ENCODE results near the gene MROH7. TPM values are rescaled to one million over a fixed set of nuclear protein-coding genes. Genes with fewer than 3 reads are reported as not detected.

Gene MROH7
- total and polyA plus RNA-seq, 2 donors from 2014 or later = 3.8 to 5.4 TPM

- intact Hi-C loops (cut with DNase I) = no loop called here
- FAIRE-seq = no peak
- Histone ChIP-seq H3K36me3 (ENCODE audit: control insufficient read depth in 2 of 3, insufficient read depth in 3 of 3, low read length in 3 of 3) (peaks cover 0 to 17% (median 3%) of the 10 kb centered on the region in 3 donors), H3K27ac (ENCODE audit: low read depth in 2 of 2, low read length in 2 of 2) (no peak overlapping the region), H3K4me3 (ENCODE audit: low read length in 3 of 3) (no peak overlapping the region), H3K9me3 (ENCODE audit: control insufficient read depth in 2 of 3, insufficient read depth in 1 of 3, low read length in 3 of 3) (no peaks in the 10 kb centered on the region), H3K27me3 (ENCODE audit: control insufficient read depth, insufficient read depth, low read length) (no peaks in the 10 kb centered on the region), H3K4me1 (ENCODE audit: control insufficient read depth in 2 of 3, insufficient read depth in 2 of 3, low read depth in 1 of 3, low read length in 3 of 3) (no peaks in the 10 kb centered on the region), H3K9ac (ENCODE audit: low read length in 3 of 3) (no peak overlapping the region)
- DNase-seq = peak in 1 of 5 donors; percentile 4
- no peak for TF ChIP-seq CTCF (IDR thresholded peaks at IDR 0.05; ENCODE audit: borderline replicate concordance, extremely low read depth, insufficient read depth)
Observed at GRCh38 chr1:54744696-54745095, 103.1 kb downstream of the MROH7 start.

- no peak overlapping the region for H3K9ac ChIP-seq (ENCODE audit: low read length in 3 of 3)
- H3K27ac ChIP-seq (ENCODE audit: low read depth in 2 of 2, low read length in 2 of 2) = no peak overlapping the region
- DNase-seq = no peak
- intact Hi-C loops (cut with DNase I) = no loop called here
- no peak for FAIRE-seq
- no peaks in the 10 kb centered on the region for H3K27me3 ChIP-seq (ENCODE audit: control insufficient read depth, insufficient read depth, low read length)
- H3K36me3 ChIP-seq (ENCODE audit: control insufficient read depth in 2 of 3, insufficient read depth in 3 of 3, low read length in 3 of 3) = peaks cover 0 to 17% (median 3%) of the 10 kb centered on the region in 3 donors
- H3K4me1 ChIP-seq (ENCODE audit: control insufficient read depth in 2 of 3, insufficient read depth in 2 of 3, low read depth in 1 of 3, low read length in 3 of 3) = no peaks in the 10 kb centered on the region
- TF ChIP-seq CTCF (IDR thresholded peaks at IDR 0.05; ENCODE audit: borderline replicate concordance, extremely low read depth, insufficient read depth) = no peak
- H3K9me3 ChIP-seq (ENCODE audit: control insufficient read depth in 2 of 3, insufficient read depth in 1 of 3, low read length in 3 of 3) = no peaks in the 10 kb centered on the region
- H3K4me3 ChIP-seq (ENCODE audit: low read length in 3 of 3) = no peak overlapping the region
Observed at GRCh38 chr1:54745274-54745673, 103.7 kb downstream of the MROH7 start.

- Histone ChIP-seq H3K27me3 (ENCODE audit: control insufficient read depth, insufficient read depth, low read length) (no peaks in the 10 kb centered on the region), H3K9ac (ENCODE audit: low read length in 3 of 3) (no peak overlapping the region), H3K4me1 (ENCODE audit: control insufficient read depth in 2 of 3, insufficient read depth in 2 of 3, low read depth in 1 of 3, low read length in 3 of 3) (no peaks in the 10 kb centered on the region), H3K27ac (ENCODE audit: low read depth in 2 of 2, low read length in 2 of 2) (no peak overlapping the region), H3K9me3 (ENCODE audit: control insufficient read depth in 2 of 3, insufficient read depth in 1 of 3, low read length in 3 of 3) (no peaks in the 10 kb centered on the region), H3K36me3 (ENCODE audit: control insufficient read depth in 2 of 3, insufficient read depth in 3 of 3, low read length in 3 of 3) (peaks cover 0 to 16% (median 3%) of the 10 kb centered on the region in 3 donors), H3K4me3 (ENCODE audit: low read length in 3 of 3) (no peak overlapping the region)
- TF ChIP-seq CTCF (IDR thresholded peaks at IDR 0.05; ENCODE audit: borderline replicate concordance, extremely low read depth, insufficient read depth) = no peak
- FAIRE-seq = no peak
- DNase-seq = no peak
- intact Hi-C loops (cut with DNase I) = no loop called here
Observed at GRCh38 chr1:54745864-54746263, 104.3 kb downstream of the MROH7 start.
